AG04449 (cell line): Measurements from ENCODE around the gene CDKL5.

Experiments
- CTCF ChIA-PET: fragments of 350-600 bp; formaldehyde crosslinking; extraction: SDS; loops from one replicate; lab custom pipeline; 2021; ENCODE audit warnings: antibody characterized with exemption; lab: Yijun Ruan, JAX
- POLR2A ChIA-PET: fragments of 400-600, 350-600 bp; formaldehyde crosslinking; extraction: SDS; loops from one replicate; lab custom pipeline; 2020; ENCODE audit warnings: antibody characterized with exemption, inconsistent platforms; lab: Yijun Ruan, JAX
- DNase-seq: peaks from one replicate; pipeline ENCODE4 v3.0.0-alpha.2; 2010; ENCODE audit warnings: low read depth, low spot score
- H3K4me3 ChIP-seq: 2 replicates; pipeline ENCODE4 v1.5.1; 2011; ENCODE audit warnings: low read depth, mild to moderate bottlenecking, control low read depth, low read length
- CTCF ChIP-seq: IDR thresholded peaks from one replicate; pipeline ENCODE4 v1.5.1; 2011; ENCODE audit warnings: mild to moderate bottlenecking, moderate library complexity, low read length, control low read depth, inconsistent platforms; ENCODE audit not compliant: insufficient read depth; ENCODE audit errors: missing control alignments

The CDKL5 gene

GRCh38 chrX:18548996-18549395, 123.6 kb downstream of the CDKL5 start:
- no peak for TF ChIP-seq CTCF
- no peak for DNase-seq
- H3K4me3 ChIP-seq = no peak overlapping the region
- CTCF ChIA-PET = no interaction called here
- POLR2A ChIA-PET = no interaction called here

DNA sequence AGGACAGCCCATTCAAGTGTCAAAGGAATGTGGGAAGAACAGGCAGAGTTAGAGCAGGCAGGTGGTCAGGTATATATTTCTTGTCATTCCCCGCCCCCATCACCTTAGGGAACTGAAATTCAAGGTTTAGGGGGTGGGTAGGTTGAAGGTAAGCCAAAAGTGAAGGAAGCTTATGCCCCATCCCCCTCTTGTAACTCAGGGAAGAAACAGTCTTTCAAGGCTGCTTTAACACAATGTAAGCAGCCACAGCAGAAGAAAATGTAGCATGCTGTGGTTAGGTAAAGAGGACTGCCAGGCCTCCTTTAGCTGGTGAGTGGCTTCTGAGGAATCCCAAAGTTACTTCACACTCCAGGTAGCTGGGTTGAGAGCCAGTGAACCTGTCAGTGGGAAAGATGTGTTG, 124.2 kb downstream of the CDKL5 start:
- POLR2A ChIA-PET = no interaction called here
- H3K4me3 ChIP-seq = no peak overlapping the region
- TF ChIP-seq CTCF = no peak
- CTCF ChIA-PET = no interaction called here
- no peak for DNase-seq

DNA sequence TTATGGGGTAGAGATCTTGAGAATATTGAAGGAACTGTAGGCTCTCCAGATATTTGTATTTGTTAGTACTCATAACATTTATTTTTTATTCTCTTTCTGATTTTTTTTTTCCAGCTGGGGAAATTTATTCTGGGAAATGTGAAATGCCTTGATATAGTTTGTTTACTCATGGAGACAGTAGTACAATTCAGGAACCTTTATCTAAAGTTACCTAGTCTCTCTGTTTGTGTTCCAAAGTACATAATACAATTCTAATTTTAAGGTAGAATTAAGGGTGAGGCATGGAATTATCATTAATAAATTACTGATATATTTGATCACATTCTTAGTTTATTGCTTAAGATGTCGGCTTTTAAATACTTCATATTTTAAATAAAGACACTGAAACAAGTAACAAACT, 132.5 kb downstream of the CDKL5 start:
- TF ChIP-seq CTCF = no peak
- CTCF ChIA-PET = no interaction called here
- no peak for DNase-seq
- H3K4me3 ChIP-seq = no peak overlapping the region
- POLR2A ChIA-PET = no interaction called here

DNA sequence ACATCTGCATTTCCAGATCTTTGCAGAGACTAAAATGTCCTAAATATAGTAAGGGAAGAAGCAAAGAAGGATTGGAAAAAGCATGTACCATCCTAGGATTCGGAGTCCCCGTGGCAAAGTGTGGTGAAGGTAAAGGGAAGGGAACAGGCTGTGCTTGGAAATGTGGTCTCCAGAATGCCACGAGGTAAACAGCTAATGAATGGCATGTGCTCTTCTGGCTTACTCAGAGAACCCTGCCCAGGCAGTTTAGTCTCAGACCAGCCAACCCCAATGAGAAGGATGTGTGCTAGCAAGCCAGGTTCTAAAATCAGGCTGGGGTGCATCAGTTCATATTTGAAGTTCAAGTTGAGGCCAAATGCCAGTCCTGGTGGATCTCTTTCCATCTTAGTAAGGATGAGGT, 133.4 kb downstream of the CDKL5 start:
- ChIA-PET POLR2A (no interaction called here), CTCF (no interaction called here)
- no peak for DNase-seq
- no peak for TF ChIP-seq CTCF
- H3K4me3 ChIP-seq = no peak overlapping the region

GRCh38 chrX:18561020-18561419, 135.6 kb downstream of the CDKL5 start:
- CTCF ChIA-PET = no interaction called here
- POLR2A ChIA-PET = no interaction called here

DNA sequence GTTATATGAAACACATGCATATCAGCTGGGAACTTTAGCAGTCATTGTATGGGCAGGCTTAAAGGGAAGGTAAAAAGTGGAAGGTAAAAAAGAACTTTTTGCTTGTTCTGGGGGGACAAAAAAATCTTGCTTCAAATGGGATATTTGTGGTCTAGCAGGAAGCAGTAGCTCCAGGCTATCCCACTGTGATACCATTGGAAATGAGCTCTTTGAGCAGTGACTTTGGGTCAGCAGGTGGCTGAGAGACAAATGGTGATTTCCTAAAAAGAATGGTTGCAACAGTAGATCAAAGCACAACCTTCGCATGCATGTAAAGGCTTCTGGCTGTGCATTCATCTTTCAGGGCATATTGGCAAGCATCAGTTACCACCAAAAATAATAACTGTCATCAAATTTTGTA, 140.3 kb downstream of the CDKL5 start:
- H3K4me3 ChIP-seq = no peak overlapping the region
- ChIA-PET CTCF (no interaction called here), POLR2A (no interaction called here)
- no peak for DNase-seq
- no peak for TF ChIP-seq CTCF

More at GRCh38 chrX:18561020-18561419, 135.6 kb downstream of the CDKL5 start:
- H3K4me3 ChIP-seq = no peak overlapping the region
- DNase-seq = no peak
- TF ChIP-seq CTCF = no peak
